GM19397 (cell line): Measurements from ENCODE around the gene C16orf90.

Source experiments
- ATAC-seq: cut with Tn5 transposase; IDR thresholded peaks from one replicate; pipeline ENCODE4 v1.9.1; 2021; ENCODE audit warnings: mild to moderate bottlenecking, moderate library complexity; ENCODE audit not compliant: unreplicated experiment

C16orf90 gene

DNA sequence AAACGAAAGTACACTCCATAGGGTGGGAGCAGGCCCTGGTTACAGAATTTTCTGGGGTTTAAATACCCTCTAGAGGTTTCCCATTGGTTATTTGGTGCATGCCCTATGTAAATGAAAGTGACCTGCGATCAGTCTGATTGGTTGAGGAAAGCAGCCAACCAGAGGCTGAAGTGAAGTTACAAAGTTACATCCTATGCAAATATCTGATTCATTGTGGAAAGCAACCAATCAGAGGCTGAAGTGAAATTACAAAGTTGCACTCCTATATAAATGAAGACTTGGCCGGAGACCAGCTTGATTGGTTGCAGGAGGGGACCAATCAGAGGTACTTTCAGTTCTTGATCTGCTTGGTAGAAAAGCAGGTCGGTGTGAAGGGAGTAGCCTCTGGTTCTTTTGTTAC, 27.4 kb downstream of the C16orf90 start:
- no peak for ATAC-seq

GRCh38 chr16:3467182-3467581, 28.1 kb downstream of the C16orf90 start:
- ATAC-seq, result no peak

GRCh38 chr16:3465911-3466584, 29.2 kb downstream of the C16orf90 start:
- no peak for ATAC-seq

DNA sequence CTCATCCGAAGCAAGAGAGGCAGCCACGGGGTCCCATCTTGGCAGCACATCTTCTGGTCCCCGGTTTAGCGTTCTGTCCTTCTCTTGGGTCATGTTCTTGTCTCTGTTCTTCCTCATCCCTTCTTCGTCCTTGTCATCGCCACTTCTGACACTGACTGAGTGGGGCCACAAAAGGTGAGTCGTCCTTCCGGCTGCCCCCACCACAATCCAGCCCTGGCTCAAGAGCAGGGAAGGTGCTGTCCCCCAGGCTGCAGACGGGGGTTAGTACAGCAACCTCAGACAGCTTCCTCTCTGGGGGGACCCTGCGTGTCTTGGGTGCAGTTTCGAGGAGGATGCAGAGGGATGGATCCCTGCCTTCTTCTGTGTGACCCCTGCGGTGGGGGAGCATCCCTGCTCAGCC, 30.0 kb downstream of the C16orf90 start:
- no peak for ATAC-seq

- ATAC-seq, result no peak
These were observed 34.1 kb downstream of the C16orf90 start for GRCh38 chr16:3461151-3461550.

- ATAC-seq, result no peak
These were observed 34.7 kb downstream of the C16orf90 start for GRCh38 chr16:3460585-3460984.

GRCh38 chr16:3460121-3460520, 35.2 kb downstream of the C16orf90 start:
- ATAC-seq, result no peak

GRCh38 chr16:3459401-3460090, 35.7 kb downstream of the C16orf90 start:
- ATAC-seq, result no peak

- no peak for ATAC-seq
These were observed 36.4 kb downstream of the C16orf90 start for GRCh38 chr16:3458852-3459361.

DNA sequence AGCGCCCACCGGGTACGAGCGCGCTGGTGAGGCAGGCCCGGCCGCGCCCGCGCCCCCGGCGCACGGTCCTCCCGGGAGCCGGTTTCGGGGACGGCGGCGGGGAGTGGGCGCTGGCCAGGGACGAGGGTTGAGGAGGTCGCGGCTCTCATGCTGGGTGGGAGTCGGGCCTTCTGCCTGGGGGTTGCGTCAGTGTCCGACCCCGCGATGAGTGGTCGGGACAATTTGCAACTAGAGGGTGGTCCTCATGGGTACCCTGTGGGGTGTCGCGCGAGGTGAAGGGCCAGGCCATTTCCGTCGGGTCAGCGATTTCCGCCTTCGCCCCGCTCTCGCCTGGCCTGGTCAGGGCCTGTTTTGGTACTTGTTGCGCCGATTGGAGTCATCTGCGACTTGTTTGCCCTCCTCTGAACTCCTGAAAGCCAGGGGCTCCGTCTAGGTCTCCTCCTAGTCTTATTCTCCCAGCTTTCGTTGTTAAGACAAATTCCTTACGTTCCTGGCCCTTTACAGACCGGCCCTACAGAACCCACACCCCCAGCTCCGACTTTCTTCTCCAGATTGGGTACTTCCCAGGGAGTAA, 36.9 kb downstream of the C16orf90 start:
- no peak for ATAC-seq

DNA sequence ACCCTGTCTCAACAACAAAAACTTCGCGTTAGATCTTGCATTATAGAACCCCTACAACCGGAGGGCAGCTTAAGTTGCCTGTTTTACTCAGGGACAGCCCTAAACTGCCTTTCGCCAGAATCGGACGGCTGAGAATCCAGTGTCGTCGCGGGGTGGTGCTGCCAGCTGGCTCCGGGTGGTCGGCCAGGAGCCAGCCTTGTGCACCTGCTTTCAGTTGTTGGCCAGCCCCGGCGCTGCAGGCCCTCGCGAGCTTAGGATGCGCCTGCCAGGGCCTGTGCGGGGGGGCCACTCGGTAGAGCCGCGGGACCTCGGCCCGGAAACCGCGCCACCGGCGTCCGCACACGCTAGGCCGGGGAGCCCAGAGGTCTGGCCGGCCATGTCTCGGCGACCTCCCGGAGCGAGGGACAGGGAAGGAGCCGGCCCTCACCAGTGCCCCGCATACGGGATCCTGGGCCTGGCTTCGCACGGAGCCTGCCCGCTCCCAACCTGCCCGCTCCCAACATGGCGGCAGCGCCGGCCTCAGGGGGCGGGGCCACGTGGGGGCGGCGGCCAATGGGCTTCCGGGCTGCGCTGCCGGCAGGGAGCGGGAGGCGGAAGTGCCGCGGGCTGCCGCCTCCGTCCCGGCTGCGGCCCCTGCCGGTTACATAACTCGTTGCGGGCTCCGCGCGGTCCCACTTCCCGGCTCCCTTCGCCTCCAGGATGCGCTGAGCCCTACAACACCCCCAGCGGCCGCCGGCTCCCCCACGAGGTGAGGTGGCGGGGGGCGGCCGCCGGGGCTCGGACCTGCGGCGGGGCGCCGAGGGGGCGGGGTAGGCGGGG, 37.6 kb downstream of the C16orf90 start:
- peak; percentile 75 for ATAC-seq

DNA sequence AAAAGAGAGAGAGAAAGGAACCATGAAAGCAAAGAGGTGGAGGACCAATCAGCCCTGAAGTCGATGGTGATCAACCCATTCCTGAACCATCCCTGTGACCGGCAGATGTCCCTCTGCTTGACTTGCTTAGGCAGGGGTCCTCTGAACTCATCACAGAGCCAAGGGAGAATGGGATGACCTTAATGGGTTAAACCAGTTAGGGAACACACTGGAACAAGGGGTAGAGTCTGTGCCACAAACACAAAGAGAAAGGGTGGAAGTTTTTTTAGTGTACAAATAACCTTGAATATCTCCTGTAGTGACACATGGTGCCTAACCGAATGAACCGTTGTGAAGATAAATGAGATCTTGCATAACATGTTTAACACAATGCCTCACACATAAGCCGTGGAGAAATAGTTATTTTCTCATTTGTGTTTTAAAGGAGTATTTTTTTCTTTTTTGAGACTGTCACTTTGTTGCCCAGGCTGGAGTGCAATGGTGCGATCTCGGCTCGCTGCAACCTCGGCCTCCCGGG, 40.6 kb downstream of the C16orf90 start:
- no peak for ATAC-seq

GRCh38 chr16:3454093-3454492, 41.2 kb downstream of the C16orf90 start:
- ATAC-seq, result no peak

GRCh38 chr16:3444032-3444388, 51.3 kb downstream of the C16orf90 start:
- peak; percentile 22 for ATAC-seq
